WTC11 (cell line): Measurements from ENCODE around the gene CHD6.

Experiments
- SP1 ChIP-seq: sonication (generic); formaldehyde crosslinking; conservative IDR thresholded peaks from 2 replicates; pipeline ENCODE4 v1.8.1; 2022; ENCODE audit warnings: missing genetic modification reagents
- TF ChIP-seq, protein P1 (sequence below): fragments of 200-600 bp; IDR thresholded peaks from 2 replicates; pipeline ENCODE4 v1.8.0; 2022; ENCODE audit warnings: antibody characterized with exemption

DNA sequence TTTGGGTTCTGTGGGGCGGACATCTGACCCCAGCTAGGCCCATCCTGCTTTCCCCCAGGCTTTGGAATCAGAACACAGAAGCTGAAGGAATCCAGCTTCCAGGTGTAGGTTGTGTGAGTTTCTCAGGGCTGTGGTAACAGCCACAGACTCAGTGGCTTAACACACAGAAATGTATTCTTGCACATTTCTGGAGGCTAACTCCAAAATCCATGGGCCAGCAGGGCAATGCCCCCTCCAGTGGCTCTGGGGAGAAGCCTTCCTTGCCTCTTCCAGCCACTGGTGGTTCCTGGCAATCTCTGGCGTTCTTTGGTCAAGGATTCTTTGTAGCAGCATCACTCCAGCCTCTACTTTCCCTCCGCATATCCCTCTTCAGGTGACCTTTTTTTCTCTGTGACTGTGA is 250.2 kb downstream of the CHD6 start:
- no peak for TF ChIP-seq SP1 (CRISPR knock-in tag)
- TF ChIP-seq, protein P1, sequence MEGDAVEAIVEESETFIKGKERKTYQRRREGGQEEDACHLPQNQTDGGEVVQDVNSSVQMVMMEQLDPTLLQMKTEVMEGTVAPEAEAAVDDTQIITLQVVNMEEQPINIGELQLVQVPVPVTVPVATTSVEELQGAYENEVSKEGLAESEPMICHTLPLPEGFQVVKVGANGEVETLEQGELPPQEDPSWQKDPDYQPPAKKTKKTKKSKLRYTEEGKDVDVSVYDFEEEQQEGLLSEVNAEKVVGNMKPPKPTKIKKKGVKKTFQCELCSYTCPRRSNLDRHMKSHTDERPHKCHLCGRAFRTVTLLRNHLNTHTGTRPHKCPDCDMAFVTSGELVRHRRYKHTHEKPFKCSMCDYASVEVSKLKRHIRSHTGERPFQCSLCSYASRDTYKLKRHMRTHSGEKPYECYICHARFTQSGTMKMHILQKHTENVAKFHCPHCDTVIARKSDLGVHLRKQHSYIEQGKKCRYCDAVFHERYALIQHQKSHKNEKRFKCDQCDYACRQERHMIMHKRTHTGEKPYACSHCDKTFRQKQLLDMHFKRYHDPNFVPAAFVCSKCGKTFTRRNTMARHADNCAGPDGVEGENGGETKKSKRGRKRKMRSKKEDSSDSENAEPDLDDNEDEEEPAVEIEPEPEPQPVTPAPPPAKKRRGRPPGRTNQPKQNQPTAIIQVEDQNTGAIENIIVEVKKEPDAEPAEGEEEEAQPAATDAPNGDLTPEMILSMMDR: no peak
